ENCODE measurements around the gene PYDC2. TPM values are rescaled to one million over a fixed set of nuclear protein-coding genes. Genes with fewer than 3 reads are reported as not detected.

The PYDC2 gene
- total and polyA plus RNA-seq, 2 donors (not counting 1 experiment from before 2014, with no cell fraction given) = not detected

DNA sequence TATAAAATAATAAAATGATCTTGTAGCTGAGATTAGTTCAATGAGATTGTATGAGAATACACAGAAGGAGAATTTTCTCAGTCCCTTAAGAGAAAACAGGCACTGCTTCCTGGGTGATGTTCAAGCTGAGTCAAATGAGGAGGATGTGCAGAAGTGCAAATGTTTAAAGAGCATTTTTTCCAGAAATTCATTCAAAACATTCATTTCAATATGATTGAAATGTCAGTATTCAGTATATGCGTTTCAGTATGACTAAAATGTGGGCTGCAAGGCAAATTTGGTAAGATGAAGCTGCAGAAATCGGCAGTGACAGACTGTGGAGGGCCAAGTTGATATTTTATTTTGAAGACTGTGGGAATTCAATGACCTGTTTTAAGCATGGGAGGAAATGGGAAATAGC is 19.3 kb upstream of the PYDC2 start:
- H3K27me3 ChIP-seq (ENCODE audit: control insufficient read depth, insufficient read depth, low read length) = no peaks in the 10 kb centered on the region
- no peaks in the 10 kb centered on the region for H3K79me2 ChIP-seq (ENCODE audit: control insufficient read depth, insufficient read depth, low read length)
- no peak overlapping the region for H3K4me3 ChIP-seq (replicated peaks in 1 of 4; ENCODE audit: control extremely low read depth in 1 of 4, insufficient read depth in 1 of 4, low read depth in 3 of 4, low read length in 4 of 4)
- DNase-seq (ENCODE audit: low read depth in 2 of 2) = no peak
- H2AFZ ChIP-seq (ENCODE audit: low read length) = no peak overlapping the region
- TF ChIP-seq EZH2 (IDR thresholded peaks at IDR 0.05; ENCODE audit: low read length, missing control alignments) = no peak
- TF ChIP-seq, protein P1, sequence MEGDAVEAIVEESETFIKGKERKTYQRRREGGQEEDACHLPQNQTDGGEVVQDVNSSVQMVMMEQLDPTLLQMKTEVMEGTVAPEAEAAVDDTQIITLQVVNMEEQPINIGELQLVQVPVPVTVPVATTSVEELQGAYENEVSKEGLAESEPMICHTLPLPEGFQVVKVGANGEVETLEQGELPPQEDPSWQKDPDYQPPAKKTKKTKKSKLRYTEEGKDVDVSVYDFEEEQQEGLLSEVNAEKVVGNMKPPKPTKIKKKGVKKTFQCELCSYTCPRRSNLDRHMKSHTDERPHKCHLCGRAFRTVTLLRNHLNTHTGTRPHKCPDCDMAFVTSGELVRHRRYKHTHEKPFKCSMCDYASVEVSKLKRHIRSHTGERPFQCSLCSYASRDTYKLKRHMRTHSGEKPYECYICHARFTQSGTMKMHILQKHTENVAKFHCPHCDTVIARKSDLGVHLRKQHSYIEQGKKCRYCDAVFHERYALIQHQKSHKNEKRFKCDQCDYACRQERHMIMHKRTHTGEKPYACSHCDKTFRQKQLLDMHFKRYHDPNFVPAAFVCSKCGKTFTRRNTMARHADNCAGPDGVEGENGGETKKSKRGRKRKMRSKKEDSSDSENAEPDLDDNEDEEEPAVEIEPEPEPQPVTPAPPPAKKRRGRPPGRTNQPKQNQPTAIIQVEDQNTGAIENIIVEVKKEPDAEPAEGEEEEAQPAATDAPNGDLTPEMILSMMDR (conservative IDR thresholded peaks at IDR 0.05 in 1 of 2, IDR thresholded peaks at IDR 0.05 in 1 of 2; ENCODE audit: low read depth in 1 of 2, low read length in 2 of 2) = no peak
- no peak overlapping the region for H3K9ac ChIP-seq (ENCODE audit: insufficient read depth, low read length)
- H3K4me2 ChIP-seq (ENCODE audit: extremely low read depth, insufficient read depth, low read length) = no peak overlapping the region
- H3K4me1 ChIP-seq (ENCODE audit: control insufficient read depth, extremely low read depth, insufficient read depth, low read length) = no peaks in the 10 kb centered on the region
- no peaks in the 10 kb centered on the region for H3K36me3 ChIP-seq (ENCODE audit: control insufficient read depth, insufficient read depth, low read length)
- no peak overlapping the region for H3K27ac ChIP-seq (ENCODE audit: insufficient read depth, low read length)
- H3K9me3 ChIP-seq (ENCODE audit: control insufficient read depth, insufficient read depth, low read depth, low read length) = no peaks in the 10 kb centered on the region
- H4K20me1 ChIP-seq (ENCODE audit: control insufficient read depth, extremely low read depth, insufficient read depth, low read length) = no peaks in the 10 kb centered on the region

DNA sequence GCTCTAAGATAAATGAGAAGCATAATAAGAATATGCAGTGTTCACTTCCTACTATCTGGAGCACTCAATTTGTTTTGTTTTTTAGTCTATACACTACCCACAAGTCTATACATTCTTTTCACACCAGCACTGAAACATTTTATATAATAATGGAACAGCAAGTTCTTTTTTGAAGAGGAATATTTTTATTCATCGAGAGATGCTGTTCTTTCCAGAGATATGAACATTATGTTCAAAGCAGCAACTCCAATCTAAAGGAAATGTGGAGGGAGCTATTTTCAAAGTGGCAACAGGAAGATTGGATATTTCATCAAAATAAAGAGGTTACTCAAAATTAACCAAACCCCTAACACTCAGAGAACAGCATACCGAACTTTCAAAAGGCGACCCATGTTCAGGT is 16.4 kb upstream of the PYDC2 start:
- Histone ChIP-seq H3K4me1 (ENCODE audit: control insufficient read depth, extremely low read depth, insufficient read depth, low read length) (no peaks in the 10 kb centered on the region), H3K27me3 (ENCODE audit: control insufficient read depth, insufficient read depth, low read length) (no peaks in the 10 kb centered on the region), H2AFZ (ENCODE audit: low read length) (no peak overlapping the region), H4K20me1 (ENCODE audit: control insufficient read depth, extremely low read depth, insufficient read depth, low read length) (no peaks in the 10 kb centered on the region), H3K27ac (ENCODE audit: insufficient read depth, low read length) (no peak overlapping the region), H3K4me3 (replicated peaks in 1 of 4; ENCODE audit: control extremely low read depth in 1 of 4, insufficient read depth in 1 of 4, low read depth in 3 of 4, low read length in 4 of 4) (no peak overlapping the region), H3K9ac (ENCODE audit: insufficient read depth, low read length) (no peak overlapping the region), H3K9me3 (ENCODE audit: control insufficient read depth, insufficient read depth, low read depth, low read length) (no peaks in the 10 kb centered on the region), H3K79me2 (ENCODE audit: control insufficient read depth, insufficient read depth, low read length) (no peaks in the 10 kb centered on the region), H3K4me2 (ENCODE audit: extremely low read depth, insufficient read depth, low read length) (no peak overlapping the region), H3K36me3 (ENCODE audit: control insufficient read depth, insufficient read depth, low read length) (no peaks in the 10 kb centered on the region)
- no peak for TF ChIP-seq EZH2 (IDR thresholded peaks at IDR 0.05; ENCODE audit: low read length, missing control alignments)
- TF ChIP-seq, protein P1 (conservative IDR thresholded peaks at IDR 0.05 in 1 of 2, IDR thresholded peaks at IDR 0.05 in 1 of 2; ENCODE audit: low read depth in 1 of 2, low read length in 2 of 2) = no peak
- no peak for DNase-seq (ENCODE audit: low read depth in 2 of 2)

DNA sequence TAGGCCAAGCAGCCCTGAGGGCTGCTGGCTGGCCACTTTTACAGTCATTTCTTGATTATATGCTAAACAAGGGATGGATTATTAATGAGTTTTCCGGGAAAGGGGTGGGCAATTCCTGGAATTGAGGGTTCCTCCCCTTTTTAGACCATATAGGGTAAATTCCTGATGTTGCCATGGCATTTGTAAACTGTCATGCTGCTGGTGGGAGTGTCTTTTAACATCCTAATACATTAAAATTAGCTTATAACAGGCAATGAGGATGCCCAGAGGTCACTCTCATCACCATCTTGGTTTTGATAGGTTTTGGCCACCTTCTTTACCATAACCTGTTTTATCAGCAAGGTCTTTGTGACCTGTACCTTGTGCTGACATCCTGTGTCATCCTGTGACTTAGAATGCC is 11.7 kb upstream of the PYDC2 start:
- no peak for TF ChIP-seq EZH2 (IDR thresholded peaks at IDR 0.05; ENCODE audit: low read length, missing control alignments)
- TF ChIP-seq, protein P1 (conservative IDR thresholded peaks at IDR 0.05 in 1 of 2, IDR thresholded peaks at IDR 0.05 in 1 of 2; ENCODE audit: low read depth in 1 of 2, low read length in 2 of 2) = no peak
- H3K9me3 ChIP-seq (ENCODE audit: control insufficient read depth, insufficient read depth, low read depth, low read length) = no peaks in the 10 kb centered on the region
- H3K4me3 ChIP-seq (replicated peaks in 1 of 4; ENCODE audit: control extremely low read depth in 1 of 4, insufficient read depth in 1 of 4, low read depth in 3 of 4, low read length in 4 of 4) = no peak overlapping the region
- no peak for DNase-seq (ENCODE audit: low read depth in 2 of 2)
- H3K9ac ChIP-seq (ENCODE audit: insufficient read depth, low read length) = no peak overlapping the region
- no peak overlapping the region for H3K4me2 ChIP-seq (ENCODE audit: extremely low read depth, insufficient read depth, low read length)
- no peaks in the 10 kb centered on the region for H3K27me3 ChIP-seq (ENCODE audit: control insufficient read depth, insufficient read depth, low read length)
- no peak overlapping the region for H3K27ac ChIP-seq (ENCODE audit: insufficient read depth, low read length)
- H3K36me3 ChIP-seq (ENCODE audit: control insufficient read depth, insufficient read depth, low read length) = no peaks in the 10 kb centered on the region
- no peaks in the 10 kb centered on the region for H3K79me2 ChIP-seq (ENCODE audit: control insufficient read depth, insufficient read depth, low read length)
- no peaks in the 10 kb centered on the region for H3K4me1 ChIP-seq (ENCODE audit: control insufficient read depth, extremely low read depth, insufficient read depth, low read length)
- no peaks in the 10 kb centered on the region for H4K20me1 ChIP-seq (ENCODE audit: control insufficient read depth, extremely low read depth, insufficient read depth, low read length)
- no peak overlapping the region for H2AFZ ChIP-seq (ENCODE audit: low read length)
